GM12891 (cell line): ENCODE results near the gene JADE1.

Experiments
- DNase-seq: peaks from one replicate; pipeline ENCODE4 v3.0.0; 2011; ENCODE audit warnings: low spot score; ENCODE audit not compliant: insufficient read length
- FAIRE-seq: peaks from 2 replicates; lab custom pipeline; 2011; peaks lifted over from hg19 to GRCh38; lab: Jason Lieb, UNC
- PAX5 ChIP-seq: IDR thresholded peaks from 2 replicates; pipeline ENCODE4 v1.6.1; 2011; ENCODE audit warnings: low read length, moderate library complexity, mild to moderate bottlenecking; ENCODE audit not compliant: insufficient read depth, severe bottlenecking
- POLR2A ChIP-seq: IDR thresholded peaks from 2 replicates; pipeline ENCODE4 v1.6.1; 2011; ENCODE audit warnings: low read depth, low read length, control low read depth
- POLR2AphosphoS5 ChIP-seq: IDR thresholded peaks from 2 replicates; pipeline ENCODE4 v1.6.1; 2011; ENCODE audit warnings: low read depth, low read length, control low read depth
- POU2F2 ChIP-seq: IDR thresholded peaks from 2 replicates; pipeline ENCODE4 v1.6.1; 2011; ENCODE audit warnings: low read depth, mild to moderate bottlenecking, control low read depth, low read length, moderate library complexity
- SPI1 ChIP-seq: IDR thresholded peaks from 2 replicates; pipeline ENCODE4 v1.6.1; 2011; ENCODE audit warnings: low read depth, low read length, control low read depth
- TAF1 ChIP-seq: IDR thresholded peaks from 2 replicates; pipeline ENCODE4 v1.6.1; 2011; ENCODE audit warnings: low read depth, low read length, control low read depth

Gene JADE1

GRCh38 chr4:128840711-128841318 lies 31.3 kb downstream of the JADE1 start:
- TF ChIP-seq SPI1 (no peak), PAX5 (no peak), POLR2AphosphoS5 (no peak), POLR2A (no peak), POU2F2 (no peak), TAF1 (no peak)
- FAIRE-seq (peak; percentile 38), DNase-seq (no peak)

- FAIRE-seq (no peak), DNase-seq (no peak)
- no peak for TF ChIP-seq PAX5
- no peak for TF ChIP-seq TAF1
- TF ChIP-seq POLR2AphosphoS5 = no peak
- no peak for TF ChIP-seq POU2F2
- no peak for TF ChIP-seq POLR2A
- no peak for TF ChIP-seq SPI1
These were observed 31.9 kb downstream of the JADE1 start for GRCh38 chr4:128841402-128841801.

- FAIRE-seq = no peak
- no peak for DNase-seq
- no peak for TF ChIP-seq SPI1
- no peak for TF ChIP-seq TAF1
These were observed 35.4 kb downstream of the JADE1 start for GRCh38 chr4:128844931-128845330.

- no peak for TF ChIP-seq POU2F2
- TF ChIP-seq TAF1 = no peak
- no peak for TF ChIP-seq POLR2A
- TF ChIP-seq POLR2AphosphoS5 = no peak
- no peak for TF ChIP-seq PAX5
- TF ChIP-seq SPI1 = no peak
- DNase-seq (no peak), FAIRE-seq (peak; percentile 26)
These were observed 36.6 kb downstream of the JADE1 start for GRCh38 chr4:128846063-128846462.

- DNase-seq (no peak), FAIRE-seq (no peak)
- TF ChIP-seq TAF1 (no peak), PAX5 (no peak), POLR2A (no peak), SPI1 (no peak), POLR2AphosphoS5 (no peak), POU2F2 (no peak)
These were observed 37.7 kb downstream of the JADE1 start for GRCh38 chr4:128847082-128847724.

GRCh38 chr4:128848461-128848860 lies 39.0 kb downstream of the JADE1 start:
- no peak for DNase-seq
- TF ChIP-seq TAF1 = no peak
- TF ChIP-seq SPI1 = no peak
- no peak for TF ChIP-seq POU2F2
- no peak for TF ChIP-seq PAX5
- no peak for TF ChIP-seq POLR2A
- no peak for TF ChIP-seq POLR2AphosphoS5
- FAIRE-seq = no peak

- DNase-seq (no peak), FAIRE-seq (no peak)
- no peak for TF ChIP-seq PAX5
- no peak for TF ChIP-seq POU2F2
- no peak for TF ChIP-seq SPI1
- no peak for TF ChIP-seq TAF1
- no peak for TF ChIP-seq POLR2A
- no peak for TF ChIP-seq POLR2AphosphoS5
These were observed 40.8 kb downstream of the JADE1 start for GRCh38 chr4:128850252-128850651.

GRCh38 chr4:128853741-128854140 lies 44.2 kb downstream of the JADE1 start:
- no peak for DNase-seq
- TF ChIP-seq POU2F2 (no peak), PAX5 (no peak), SPI1 (no peak), POLR2AphosphoS5 (no peak), TAF1 (no peak), POLR2A (no peak)
- no peak for FAIRE-seq

- FAIRE-seq = no peak
- no peak for DNase-seq
- no peak for TF ChIP-seq POU2F2
- no peak for TF ChIP-seq POLR2AphosphoS5
- TF ChIP-seq TAF1 = no peak
- no peak for TF ChIP-seq SPI1
- TF ChIP-seq PAX5 = peak; percentile 48
- no peak for TF ChIP-seq POLR2A
These were observed 44.9 kb downstream of the JADE1 start for GRCh38 chr4:128854433-128854832.

- TF ChIP-seq POLR2A (no peak), TAF1 (no peak), SPI1 (no peak), POU2F2 (no peak), PAX5 (no peak), POLR2AphosphoS5 (no peak)
- DNase-seq (no peak), FAIRE-seq (no peak)
These were observed 46.1 kb downstream of the JADE1 start for GRCh38 chr4:128855621-128856020.

GRCh38 chr4:128856246-128856645 lies 46.7 kb downstream of the JADE1 start:
- TF ChIP-seq POU2F2 (no peak), PAX5 (no peak), TAF1 (no peak), SPI1 (no peak), POLR2A (no peak), POLR2AphosphoS5 (no peak)
- DNase-seq = no peak
- no peak for FAIRE-seq
